Mucosa of stomach (tissue), 1 donor: ENCODE data around the gene ELP4.
"Not testable (repeated sequence)": the region's sequence is repeated elsewhere in the genome, so short reads cannot be mapped to it uniquely, and the experiment has no call there.

Experiments
- H3K27me3 ChIP-seq: one replicate; pipeline ENCODE4 v1.7.0; 2013; ENCODE audit warnings: mild to moderate bottlenecking, low read length; ENCODE audit not compliant: control insufficient read depth, insufficient read depth
- H3K36me3 ChIP-seq: one replicate; pipeline ENCODE4 v1.7.0; 2013; ENCODE audit warnings: low read length; ENCODE audit not compliant: control insufficient read depth, insufficient read depth
- H3K4me1 ChIP-seq: one replicate; pipeline ENCODE4 v1.7.0; 2013; ENCODE audit warnings: mild to moderate bottlenecking, low read length; ENCODE audit not compliant: control insufficient read depth, insufficient read depth
- H3K4me3 ChIP-seq: one replicate; pipeline ENCODE4 v1.7.0; 2013; ENCODE audit warnings: low read length
- H3K9ac ChIP-seq: one replicate; pipeline ENCODE4 v1.7.0; 2013; ENCODE audit warnings: mild to moderate bottlenecking, low read length, moderate library complexity
- H3K9me3 ChIP-seq: one replicate; pipeline ENCODE4 v1.7.0; 2013; ENCODE audit warnings: mild to moderate bottlenecking, low read length, moderate library complexity; ENCODE audit not compliant: control insufficient read depth
- donor health status: Pancreatic carcinoma.

Gene ELP4

GRCh38 chr11:31509429-31510345 lies at the start of gene ELP4, which contains the start of gene IMMP1L:
ELP4 (plus strand) TSS chr11:31509767; CDS start chr11:31509785, 18 bp downstream.
IMMP1L (minus strand) TSS chr11:31509622; CDS start chr11:31463276, 46,346 bp downstream.
- no peaks in the 10 kb centered on the region for H3K36me3 ChIP-seq
- no peaks in the 10 kb centered on the region for H3K9me3 ChIP-seq
- peak within 1 kb of the TSS; percentile 100 for H3K4me3 ChIP-seq
- peak within 1 kb of the TSS; percentile 97 for H3K9ac ChIP-seq
- H3K4me1 ChIP-seq: no peaks in the 10 kb centered on the region
- H3K27me3 ChIP-seq: no peaks in the 10 kb centered on the region

GRCh38 chr11:31464436-31464835 lies 45.1 kb upstream of the ELP4 start:
- H3K36me3 ChIP-seq: no peaks in the 10 kb centered on the region
- no peaks in the 10 kb centered on the region for H3K27me3 ChIP-seq
- H3K9ac ChIP-seq: no peak overlapping the region
- H3K4me1 ChIP-seq: no peaks in the 10 kb centered on the region
- H3K4me3 ChIP-seq: no peak overlapping the region
- no peaks in the 10 kb centered on the region for H3K9me3 ChIP-seq

- Histone ChIP-seq H3K27me3 (no peaks in the 10 kb centered on the region), H3K4me1 (no peaks in the 10 kb centered on the region), H3K36me3 (no peaks in the 10 kb centered on the region), H3K9ac (no peak overlapping the region), H3K4me3 (no peak overlapping the region), H3K9me3 (no peaks in the 10 kb centered on the region)
Measured at GRCh38 chr11:31474083-31474482, 35.5 kb upstream of the ELP4 start.

- no peaks in the 10 kb centered on the region for H3K9me3 ChIP-seq
Measured at GRCh38 chr11:31477528-31478222, 31.9 kb upstream of the ELP4 start.

GRCh38 chr11:31478223-31478590 lies 31.4 kb upstream of the ELP4 start:
- no peaks in the 10 kb centered on the region for H3K27me3 ChIP-seq
- no peak overlapping the region for H3K4me3 ChIP-seq
- H3K9me3 ChIP-seq: no peaks in the 10 kb centered on the region
- H3K36me3 ChIP-seq: no peaks in the 10 kb centered on the region
- no peaks in the 10 kb centered on the region for H3K4me1 ChIP-seq
- H3K9ac ChIP-seq: no peak overlapping the region

More at GRCh38 chr11:31477528-31478222, 31.9 kb upstream of the ELP4 start:
- Histone ChIP-seq H3K9ac (no peak overlapping the region), H3K4me1 (no peaks in the 10 kb centered on the region), H3K36me3 (no peaks in the 10 kb centered on the region), H3K4me3 (no peak overlapping the region), H3K27me3 (no peaks in the 10 kb centered on the region)

- Histone ChIP-seq H3K27me3 (no peaks in the 10 kb centered on the region), H3K9ac (no peak overlapping the region), H3K9me3 (no peaks in the 10 kb centered on the region), H3K4me1 (no peaks in the 10 kb centered on the region), H3K36me3 (no peaks in the 10 kb centered on the region), H3K4me3 (no peak overlapping the region)
Measured at GRCh38 chr11:31479066-31479465, 30.5 kb upstream of the ELP4 start.

GRCh38 chr11:31480930-31481329 lies 28.6 kb upstream of the ELP4 start:
- Histone ChIP-seq H3K9ac (no peak overlapping the region), H3K4me3 (no peak overlapping the region), H3K27me3 (no peaks in the 10 kb centered on the region), H3K9me3 (no peaks in the 10 kb centered on the region), H3K4me1 (no peaks in the 10 kb centered on the region), H3K36me3 (no peaks in the 10 kb centered on the region)

- Histone ChIP-seq H3K4me3 (no peak overlapping the region), H3K36me3 (no peaks in the 10 kb centered on the region), H3K4me1 (no peaks in the 10 kb centered on the region), H3K9me3 (no peaks in the 10 kb centered on the region), H3K9ac (no peak overlapping the region), H3K27me3 (no peaks in the 10 kb centered on the region)
Measured at GRCh38 chr11:31484497-31484896, 25.1 kb upstream of the ELP4 start.

- no peaks in the 10 kb centered on the region for H3K4me1 ChIP-seq
- no peak overlapping the region for H3K4me3 ChIP-seq
- H3K9me3 ChIP-seq: no peaks in the 10 kb centered on the region
- H3K27me3 ChIP-seq: no peaks in the 10 kb centered on the region
- H3K36me3 ChIP-seq: no peaks in the 10 kb centered on the region
- H3K9ac ChIP-seq: no peak overlapping the region
Measured at GRCh38 chr11:31487848-31488247, 21.7 kb upstream of the ELP4 start.

- no peak overlapping the region for H3K4me3 ChIP-seq
- H3K27me3 ChIP-seq: no peaks in the 10 kb centered on the region
- H3K36me3 ChIP-seq: no peaks in the 10 kb centered on the region
- H3K9ac ChIP-seq: no peak overlapping the region
- H3K4me1 ChIP-seq: no peaks in the 10 kb centered on the region
- H3K9me3 ChIP-seq: no peaks in the 10 kb centered on the region
Measured at GRCh38 chr11:31492320-31492913, 17.1 kb upstream of the ELP4 start.

- H3K9ac ChIP-seq: no peak overlapping the region
- H3K36me3 ChIP-seq: no peaks in the 10 kb centered on the region
- no peak overlapping the region for H3K4me3 ChIP-seq
- H3K9me3 ChIP-seq: no peaks in the 10 kb centered on the region
- H3K27me3 ChIP-seq: no peaks in the 10 kb centered on the region
- H3K4me1 ChIP-seq: no peaks in the 10 kb centered on the region
Measured at GRCh38 chr11:31493235-31493634, 16.3 kb upstream of the ELP4 start.

GRCh38 chr11:31493762-31494161 lies 15.8 kb upstream of the ELP4 start:
- not testable (repeated sequence) for H3K27me3 ChIP-seq, H3K4me3 ChIP-seq, H3K36me3 ChIP-seq, H3K9me3 ChIP-seq, H3K4me1 ChIP-seq, H3K9ac ChIP-seq
